H9 (cell line): Measurements from ENCODE around the gene IGFALS. TPM values are rescaled to one million over a fixed set of nuclear protein-coding genes. Genes with fewer than 3 reads are reported as not detected.

Experiments used
- DNase-seq: peaks from one replicate; pipeline ENCODE4 v3.0.0-alpha.2; 2017
- H2AFZ ChIP-seq: one replicate; pipeline ENCODE4 v1.6.1; 2013; ENCODE audit warnings: mild to moderate bottlenecking, low read length, control low read depth, moderate library complexity
- H2AK5ac ChIP-seq: 2 replicates; pipeline ENCODE4 v1.6.1; 2013; ENCODE audit warnings: low read length, control low read depth, mixed read lengths; ENCODE audit not compliant: insufficient read length
- H2BK120ac ChIP-seq: one replicate; pipeline ENCODE4 v1.6.1; 2013; ENCODE audit warnings: low read depth, mild to moderate bottlenecking, low read length, control low read depth, inconsistent platforms; ENCODE audit not compliant: poor library complexity, severe bottlenecking
- H2BK12ac ChIP-seq: 2 replicates; pipeline ENCODE4 v1.6.1; 2013; ENCODE audit warnings: low read length, control low read depth, mixed read lengths, low read depth; ENCODE audit not compliant: insufficient read length
- H2BK15ac ChIP-seq: 2 replicates; pipeline ENCODE4 v1.6.1; 2013; ENCODE audit warnings: low read depth, low read length, control low read depth
- H2BK20ac ChIP-seq: one replicate; pipeline ENCODE4 v1.6.1; 2013; ENCODE audit warnings: low read depth, mild to moderate bottlenecking, low read length, control low read depth, inconsistent platforms; ENCODE audit not compliant: poor library complexity, severe bottlenecking
- H2BK5ac ChIP-seq: 2 replicates; pipeline ENCODE4 v1.6.1; 2013; ENCODE audit warnings: low read length, control low read depth, mixed read lengths; ENCODE audit not compliant: insufficient read length
- H3K14ac ChIP-seq: 2 replicates; pipeline ENCODE4 v1.6.1; 2013; ENCODE audit warnings: low read length, control low read depth; ENCODE audit not compliant: insufficient read depth
- H3K18ac ChIP-seq: 2 replicates; pipeline ENCODE4 v1.6.1; 2013; ENCODE audit warnings: low read depth, mild to moderate bottlenecking, mixed read lengths, low read length, control low read depth; ENCODE audit not compliant: insufficient read length
- H3K23ac ChIP-seq: 2 replicates; pipeline ENCODE4 v1.6.1; 2013; ENCODE audit warnings: low read length, control low read depth, mixed read lengths, low read depth; ENCODE audit not compliant: insufficient read length
- H3K23me2 ChIP-seq: 2 replicates; pipeline ENCODE4 v1.6.1; 2013; ENCODE audit warnings: low read depth, mild to moderate bottlenecking, mixed read lengths, low read length, control low read depth; ENCODE audit not compliant: insufficient read length, poor library complexity, severe bottlenecking
- H3K27ac ChIP-seq: 2 replicates; pipeline ENCODE4 v1.5.1; 2013; ENCODE audit warnings: low read length, control low read depth, mixed read lengths, low read depth; ENCODE audit not compliant: insufficient read length
- H3K27me3 ChIP-seq: 2 replicates; pipeline ENCODE4 v1.6.1; 2013; ENCODE audit warnings: low read length, control low read depth, inconsistent platforms; ENCODE audit not compliant: insufficient read depth
- H3K4ac ChIP-seq: 2 replicates; pipeline ENCODE4 v1.6.1; 2013; ENCODE audit warnings: low read depth, mild to moderate bottlenecking, control low read depth, inconsistent platforms, low read length, moderate library complexity
- H3K4me1 ChIP-seq: 2 replicates; pipeline ENCODE4 v1.6.1; 2013; ENCODE audit warnings: low read length, control low read depth, inconsistent platforms; ENCODE audit not compliant: insufficient read depth
- H3K4me2 ChIP-seq: 2 replicates; pipeline ENCODE4 v1.6.1; 2013; ENCODE audit warnings: low read length, control low read depth, mixed read lengths; ENCODE audit not compliant: insufficient read length, insufficient read depth
- H3K56ac ChIP-seq: 2 replicates; pipeline ENCODE4 v1.6.1; 2013; ENCODE audit warnings: low read depth, mild to moderate bottlenecking, mixed read lengths, low read length, control low read depth; ENCODE audit not compliant: insufficient read length
- H3K79me1 ChIP-seq: 2 replicates; pipeline ENCODE4 v1.6.1; 2013; ENCODE audit warnings: low read depth, mild to moderate bottlenecking, moderate library complexity, low read length, control low read depth, inconsistent platforms; ENCODE audit not compliant: insufficient read depth, poor library complexity, severe bottlenecking
- H3K79me2 ChIP-seq: 2 replicates; pipeline ENCODE4 v1.6.1; 2013; ENCODE audit warnings: low read length, control low read depth, inconsistent platforms; ENCODE audit not compliant: insufficient read depth
- H3K9ac ChIP-seq: 2 replicates; pipeline ENCODE4 v1.6.1; 2013; ENCODE audit warnings: low read length, control low read depth, mixed read lengths; ENCODE audit not compliant: insufficient read length; ENCODE audit errors: extremely low read depth
- H3K9me3 ChIP-seq: one replicate; pipeline ENCODE4 v1.6.1; 2013; ENCODE audit warnings: low read depth, low read length, inconsistent platforms; ENCODE audit not compliant: control insufficient read depth
- H3T11ph ChIP-seq: one replicate; pipeline ENCODE4 v1.6.1; 2013; ENCODE audit warnings: mild to moderate bottlenecking, low read length, control low read depth, inconsistent platforms
- H4K20me1 ChIP-seq: one replicate; pipeline ENCODE4 v1.6.1; 2013; ENCODE audit not compliant: control insufficient read depth, insufficient read length, insufficient read depth
- H4K5ac ChIP-seq: 2 replicates; pipeline ENCODE4 v1.6.1; 2013; ENCODE audit warnings: low read depth, mild to moderate bottlenecking, mixed read lengths, low read length, control low read depth; ENCODE audit not compliant: insufficient read length
- H4K8ac ChIP-seq: replicated peaks from 2 replicates; pipeline ENCODE4 v1.6.1; 2013; ENCODE audit warnings: low read length, control low read depth, mixed read lengths, low read depth; ENCODE audit not compliant: insufficient read length
- H4K91ac ChIP-seq: 2 replicates; pipeline ENCODE4 v1.6.1; 2013; ENCODE audit warnings: low read depth, mild to moderate bottlenecking, moderate library complexity, mixed read lengths, low read length, control low read depth; ENCODE audit not compliant: insufficient read length
- H3K27ac Mint-ChIP-seq, 3 experiments: 2 replicates in 2 of 3; 3 replicates in 1 of 3; pipeline ENCODE4 v1.8.0; 2020 to 2021; ENCODE audit warnings: mixed read lengths in 3 of 3, mild to moderate bottlenecking in 1 of 3, moderate library complexity in 1 of 3
- H3K27me3 Mint-ChIP-seq: 2 replicates; pipeline ENCODE4 v1.8.0; 2021; ENCODE audit warnings: low read depth, mild to moderate bottlenecking, moderate library complexity, mixed read lengths
- H3K36me3 Mint-ChIP-seq, 3 experiments: 2 replicates in 2 of 3; 3 replicates in 1 of 3; pipeline ENCODE4 v1.8.0; 2020 to 2021; ENCODE audit warnings: low read depth in 3 of 3, mixed read lengths in 3 of 3; ENCODE audit not compliant: insufficient read depth in 1 of 3
- H3K4me1 Mint-ChIP-seq, 2 experiments: 2 replicates each; pipeline ENCODE4 v1.8.0; 2020; ENCODE audit warnings: mixed read lengths in 2 of 2
- H3K4me3 Mint-ChIP-seq, 2 experiments: 2 replicates in 1 of 2; 3 replicates in 1 of 2; pipeline ENCODE4 v1.8.0; 2020 to 2021; ENCODE audit warnings: mild to moderate bottlenecking in 2 of 2, mixed read lengths in 2 of 2, moderate library complexity in 1 of 2
- H3K9me3 Mint-ChIP-seq, 2 experiments: 2 replicates in 1 of 2; 3 replicates in 1 of 2; pipeline ENCODE4 v1.8.0; 2020; ENCODE audit warnings: mild to moderate bottlenecking in 2 of 2, mixed read lengths in 2 of 2, moderate library complexity in 1 of 2
- WGBS: extraction: QIAGEN DNeasy Blood & Tissue Kit; methylation state at CpG from one replicate; pipeline ENCODE4 v1.1.7; 2013; ENCODE audit warnings: missing lambda C conversion rate, low lambda C conversion rate, mixed read lengths; ENCODE audit not compliant: insufficient read length; ENCODE audit errors: extremely low coverage; 5-methylcytosine and 5-hydroxymethylcytosine counted together
- total RNA-seq: library from RNA; stranded (reverse); gene quantifications from 2 replicates; pipeline ENCODE4 v1.2.1, GENCODE V29; 2021
- TF ChIP-seq, protein P1 (sequence below): fragments of 200-600 bp; sonication (generic); conservative IDR thresholded peaks from 3 replicates; pipeline ENCODE4 v1.8.0; 2021; ENCODE audit warnings: antibody characterized with exemption, mild to moderate bottlenecking

Gene IGFALS
- total RNA-seq, 1 experiment from 2014 or later = not detected

DNA sequence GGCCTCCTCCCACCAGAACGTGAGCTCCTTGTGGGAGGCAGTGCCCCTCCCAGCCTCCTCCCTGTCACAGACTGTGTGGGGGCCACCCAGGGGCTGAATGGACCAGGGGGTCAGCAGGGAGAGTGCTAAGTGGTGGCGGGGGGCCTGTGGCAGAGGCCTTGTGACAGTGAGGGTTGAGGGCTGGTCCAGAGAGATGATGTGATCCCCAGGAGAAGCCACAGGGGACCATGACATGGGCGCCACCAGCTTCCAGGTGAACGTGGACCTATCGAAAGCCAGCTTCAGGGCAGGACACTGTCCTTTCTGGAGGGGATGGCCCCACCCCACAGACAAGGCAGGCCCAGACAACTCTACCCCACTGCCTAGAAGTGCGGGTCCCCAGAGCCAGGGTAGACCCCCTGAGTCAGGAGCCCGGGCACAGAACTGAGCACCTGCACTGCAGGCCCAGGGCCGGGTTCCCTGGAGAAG lies 14.2 kb downstream of the IGFALS start:
- no peak overlapping the region for H3K14ac ChIP-seq
- H4K8ac ChIP-seq = no peak overlapping the region
- H3K36me3 Mint-ChIP-seq = peaks cover 0 to 42% (median 8%) of the 10 kb centered on the region in 3 experiments; a peak in 4 of 7 replicates
- H2BK12ac ChIP-seq = no peak overlapping the region
- peaks cover 5% of the 10 kb centered on the region for H3K23me2 ChIP-seq
- no peaks in the 10 kb centered on the region for H3K9me3 ChIP-seq
- no peak overlapping the region for H3K4ac ChIP-seq
- H2BK120ac ChIP-seq = no peak overlapping the region
- no peaks in the 10 kb centered on the region for H3K27me3 ChIP-seq
- H3K79me1 ChIP-seq = peaks cover 3% of the 10 kb centered on the region
- H3K4me3 Mint-ChIP-seq = no peak overlapping the region
- no peaks in the 10 kb centered on the region for H4K20me1 ChIP-seq
- no peak overlapping the region for H4K5ac ChIP-seq
- TF ChIP-seq, protein P1, sequence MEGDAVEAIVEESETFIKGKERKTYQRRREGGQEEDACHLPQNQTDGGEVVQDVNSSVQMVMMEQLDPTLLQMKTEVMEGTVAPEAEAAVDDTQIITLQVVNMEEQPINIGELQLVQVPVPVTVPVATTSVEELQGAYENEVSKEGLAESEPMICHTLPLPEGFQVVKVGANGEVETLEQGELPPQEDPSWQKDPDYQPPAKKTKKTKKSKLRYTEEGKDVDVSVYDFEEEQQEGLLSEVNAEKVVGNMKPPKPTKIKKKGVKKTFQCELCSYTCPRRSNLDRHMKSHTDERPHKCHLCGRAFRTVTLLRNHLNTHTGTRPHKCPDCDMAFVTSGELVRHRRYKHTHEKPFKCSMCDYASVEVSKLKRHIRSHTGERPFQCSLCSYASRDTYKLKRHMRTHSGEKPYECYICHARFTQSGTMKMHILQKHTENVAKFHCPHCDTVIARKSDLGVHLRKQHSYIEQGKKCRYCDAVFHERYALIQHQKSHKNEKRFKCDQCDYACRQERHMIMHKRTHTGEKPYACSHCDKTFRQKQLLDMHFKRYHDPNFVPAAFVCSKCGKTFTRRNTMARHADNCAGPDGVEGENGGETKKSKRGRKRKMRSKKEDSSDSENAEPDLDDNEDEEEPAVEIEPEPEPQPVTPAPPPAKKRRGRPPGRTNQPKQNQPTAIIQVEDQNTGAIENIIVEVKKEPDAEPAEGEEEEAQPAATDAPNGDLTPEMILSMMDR = no peak
- no peak overlapping the region for H2AK5ac ChIP-seq
- H3K56ac ChIP-seq = no peak overlapping the region
- no peak overlapping the region for H3K9ac ChIP-seq
- peaks cover 7 to 14% of the 10 kb centered on the region in 2 experiments for H3K4me1 Mint-ChIP-seq
- no peak overlapping the region for H2BK5ac ChIP-seq
- no peaks in the 10 kb centered on the region for H3K9me3 Mint-ChIP-seq
- no peaks in the 10 kb centered on the region; the same call in 1 of the 2 replicates for H3K4me1 ChIP-seq
- no peak overlapping the region for H3K4me2 ChIP-seq
- no CpG with 5 or more reads among the region's 8 CpGs for WGBS
- H3T11ph ChIP-seq = no peak overlapping the region
- DNase-seq = no peak
- peaks cover 3% of the 10 kb centered on the region; the same call in 1 of the 2 replicates for H3K79me2 ChIP-seq
- no peak overlapping the region for H2BK15ac ChIP-seq
- H3K18ac ChIP-seq = no peak overlapping the region
- peak overlapping the region in 1 of 3 experiments; percentile 12; a peak in 1 of 7 replicates for H3K27ac Mint-ChIP-seq
- no peak overlapping the region for H4K91ac ChIP-seq
- no peak overlapping the region for H3K23ac ChIP-seq
- H2BK20ac ChIP-seq = no peak overlapping the region
- H2AFZ ChIP-seq = no peak overlapping the region
- peaks cover 2% of the 10 kb centered on the region; the same call in 1 of the 2 replicates for H3K27me3 Mint-ChIP-seq
- H3K27ac ChIP-seq = no peak overlapping the region
